Smooth muscle cell (in vitro differentiated cells): ENCODE results near the gene DCDC1. TPM values are rescaled to one million over a fixed set of nuclear protein-coding genes. Genes with fewer than 3 reads are reported as not detected.
A peak's percentile ranks its signal among the peaks of the same experiment; 100 is the strongest.

Experiments
- DNase-seq: peaks from one replicate; lab custom pipeline; 2025; ENCODE audit not compliant: unreplicated experiment; lab: John Stamatoyannopoulos, UW
- H2AFZ ChIP-seq: fragments of 200-600 bp; sonication (generic); 2 replicates; pipeline ENCODE4 v1.6.0; 2016; ENCODE audit warnings: antibody characterized with exemption, low read depth, mild to moderate bottlenecking
- H3F3A ChIP-seq: fragments of 200-600 bp; sonication (generic); 2 replicates; pipeline ENCODE4 v1.6.0; 2017; ENCODE audit warnings: antibody characterized with exemption, low read depth
- H3K27ac ChIP-seq: fragments of 200-600 bp; sonication (generic); 2 replicates; pipeline ENCODE4 v1.5.1; 2016; ENCODE audit warnings: low read depth, mild to moderate bottlenecking
- H3K27me3 ChIP-seq: fragments of 200-600 bp; sonication (generic); 2 replicates; pipeline ENCODE4 v1.6.1; 2016; ENCODE audit warnings: low read depth, mild to moderate bottlenecking
- H3K36me3 ChIP-seq: fragments of 200-600 bp; sonication (generic); 2 replicates; pipeline ENCODE4 v1.5.1; 2016; ENCODE audit warnings: low read depth
- H3K4me1 ChIP-seq: fragments of 200-600 bp; sonication (generic); 2 replicates; pipeline ENCODE4 v1.5.1; 2016; ENCODE audit warnings: low read depth
- H3K4me2 ChIP-seq: fragments of 200-600 bp; sonication (generic); 2 replicates; pipeline ENCODE4 v1.6.0; 2016; ENCODE audit warnings: mild to moderate bottlenecking
- H3K4me3 ChIP-seq: fragments of 200-600 bp; sonication (generic); 2 replicates; pipeline ENCODE4 v1.5.1; 2016; ENCODE audit warnings: mild to moderate bottlenecking
- H3K79me2 ChIP-seq: fragments of 200-600 bp; sonication (generic); 2 replicates; pipeline ENCODE4 v1.6.0; 2016; ENCODE audit warnings: low read depth, mild to moderate bottlenecking
- H3K9ac ChIP-seq: fragments of 200-600 bp; sonication (generic); 2 replicates; pipeline ENCODE4 v1.6.0; 2016; ENCODE audit warnings: low read depth
- H3K9me3 ChIP-seq: fragments of 200-600 bp; sonication (generic); replicated peaks from 2 replicates; pipeline ENCODE4 v1.5.1; 2016; ENCODE audit warnings: low read depth
- H4K20me1 ChIP-seq: fragments of 200-600 bp; sonication (generic); 2 replicates; pipeline ENCODE4 v1.6.0; 2016; ENCODE audit warnings: low read depth
- WGBS: methylation state at CpG from one replicate; pipeline ENCODE4 v1.1.7; 2016; ENCODE audit warnings: low lambda C conversion rate; 5-methylcytosine and 5-hydroxymethylcytosine counted together
- polyA plus RNA-seq: library from polyadenylated mRNA; unstranded; fragments of >200 nt; fragmentation: Nextera tagmentation; extraction: Ambion mirVana; gene quantifications from 2 replicates; pipeline ENCODE4 v1.2.1, GENCODE V29; 2016
- total RNA-seq: library from RNA; depleted of rRNA; stranded (reverse); fragments of >200 nt; gene quantifications from 2 replicates; pipeline ENCODE4 v1.2.3, GENCODE V29; 2014
- TF ChIP-seq, protein P1 (sequence below): fragments of 200-600 bp; sonication (generic); IDR thresholded peaks from 2 replicates; pipeline ENCODE4 v1.5.1; 2017; ENCODE audit warnings: borderline replicate concordance, mild to moderate bottlenecking, antibody characterized with exemption; ENCODE audit not compliant: insufficient read depth, poor library complexity, severe bottlenecking

Gene DCDC1
- total and polyA plus RNA-seq, 2 experiments from 2014 or later, result 0.39 to 0.45 TPM

GRCh38 chr11:30921811-30922210, 447.7 kb downstream of the DCDC1 start:
- no peak overlapping the region for H3K4me2 ChIP-seq
- no peaks in the 10 kb centered on the region for H3K27me3 ChIP-seq
- H4K20me1 ChIP-seq, result no peaks in the 10 kb centered on the region
- no peaks in the 10 kb centered on the region for H3K9me3 ChIP-seq
- no peaks in the 10 kb centered on the region for H3K36me3 ChIP-seq
- H3K27ac ChIP-seq, result no peak overlapping the region
- H3K79me2 ChIP-seq, result no peaks in the 10 kb centered on the region
- TF ChIP-seq, protein P1, sequence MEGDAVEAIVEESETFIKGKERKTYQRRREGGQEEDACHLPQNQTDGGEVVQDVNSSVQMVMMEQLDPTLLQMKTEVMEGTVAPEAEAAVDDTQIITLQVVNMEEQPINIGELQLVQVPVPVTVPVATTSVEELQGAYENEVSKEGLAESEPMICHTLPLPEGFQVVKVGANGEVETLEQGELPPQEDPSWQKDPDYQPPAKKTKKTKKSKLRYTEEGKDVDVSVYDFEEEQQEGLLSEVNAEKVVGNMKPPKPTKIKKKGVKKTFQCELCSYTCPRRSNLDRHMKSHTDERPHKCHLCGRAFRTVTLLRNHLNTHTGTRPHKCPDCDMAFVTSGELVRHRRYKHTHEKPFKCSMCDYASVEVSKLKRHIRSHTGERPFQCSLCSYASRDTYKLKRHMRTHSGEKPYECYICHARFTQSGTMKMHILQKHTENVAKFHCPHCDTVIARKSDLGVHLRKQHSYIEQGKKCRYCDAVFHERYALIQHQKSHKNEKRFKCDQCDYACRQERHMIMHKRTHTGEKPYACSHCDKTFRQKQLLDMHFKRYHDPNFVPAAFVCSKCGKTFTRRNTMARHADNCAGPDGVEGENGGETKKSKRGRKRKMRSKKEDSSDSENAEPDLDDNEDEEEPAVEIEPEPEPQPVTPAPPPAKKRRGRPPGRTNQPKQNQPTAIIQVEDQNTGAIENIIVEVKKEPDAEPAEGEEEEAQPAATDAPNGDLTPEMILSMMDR, result no peak
- H3K4me3 ChIP-seq, result no peak overlapping the region
- no peaks in the 10 kb centered on the region for H3K4me1 ChIP-seq
- no peak for DNase-seq
- 42% methylated on average over 3 of the region's 3 CpGs for WGBS
- peak overlapping the region; percentile 41 for H2AFZ ChIP-seq
- H3K9ac ChIP-seq, result no peak overlapping the region
- H3F3A ChIP-seq, result no peaks in the 10 kb centered on the region

DNA sequence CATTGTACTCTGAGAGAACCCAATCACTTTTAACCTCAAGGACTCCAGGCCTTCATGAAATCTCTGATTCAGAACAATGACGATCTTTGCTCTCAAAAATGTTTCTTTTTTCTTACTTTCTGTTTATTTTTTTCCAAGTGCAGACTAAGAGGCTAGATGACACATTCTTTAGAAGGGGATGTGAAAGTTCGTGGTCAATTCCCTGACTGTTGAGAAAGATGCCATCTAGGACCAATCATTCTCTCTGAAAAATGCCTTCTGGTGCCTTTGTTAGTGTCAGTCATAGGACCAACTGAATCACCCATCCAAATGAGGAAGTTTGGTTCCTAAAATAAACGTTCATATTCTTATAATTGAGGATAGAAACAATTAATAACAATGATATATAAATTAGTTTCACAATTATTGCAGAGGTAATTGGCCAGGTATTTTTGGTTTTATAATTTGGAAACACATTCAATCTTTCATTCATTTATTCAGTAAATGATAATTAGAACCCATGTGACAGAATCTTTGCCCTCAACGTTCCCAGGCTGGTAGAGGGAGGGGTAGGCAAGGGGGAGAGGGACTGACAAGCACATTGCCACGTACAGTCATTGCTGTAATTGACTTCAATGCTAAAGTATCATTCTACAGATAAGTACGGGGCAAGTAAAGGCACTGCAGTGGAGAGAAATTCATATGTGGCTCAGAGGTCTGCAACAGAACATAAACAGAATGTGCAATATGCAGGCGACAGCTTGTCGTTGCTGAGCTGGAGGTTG, 450.0 kb downstream of the DCDC1 start:
- Histone ChIP-seq H4K20me1 (no peaks in the 10 kb centered on the region), H3K4me1 (no peaks in the 10 kb centered on the region), H3K27ac (no peak overlapping the region), H3K4me3 (no peak overlapping the region), H3F3A (no peaks in the 10 kb centered on the region), H3K9ac (no peak overlapping the region), H3K9me3 (no peaks in the 10 kb centered on the region), H3K36me3 (no peaks in the 10 kb centered on the region), H3K4me2 (no peak overlapping the region), H3K27me3 (peaks cover 5% of the 10 kb centered on the region), H3K79me2 (no peaks in the 10 kb centered on the region), H2AFZ (peak overlapping the region; percentile 48)
- TF ChIP-seq, protein P1, result no peak
- WGBS, result 48% methylated on average over 8 of the region's 8 CpGs
- DNase-seq, result no peak

DNA sequence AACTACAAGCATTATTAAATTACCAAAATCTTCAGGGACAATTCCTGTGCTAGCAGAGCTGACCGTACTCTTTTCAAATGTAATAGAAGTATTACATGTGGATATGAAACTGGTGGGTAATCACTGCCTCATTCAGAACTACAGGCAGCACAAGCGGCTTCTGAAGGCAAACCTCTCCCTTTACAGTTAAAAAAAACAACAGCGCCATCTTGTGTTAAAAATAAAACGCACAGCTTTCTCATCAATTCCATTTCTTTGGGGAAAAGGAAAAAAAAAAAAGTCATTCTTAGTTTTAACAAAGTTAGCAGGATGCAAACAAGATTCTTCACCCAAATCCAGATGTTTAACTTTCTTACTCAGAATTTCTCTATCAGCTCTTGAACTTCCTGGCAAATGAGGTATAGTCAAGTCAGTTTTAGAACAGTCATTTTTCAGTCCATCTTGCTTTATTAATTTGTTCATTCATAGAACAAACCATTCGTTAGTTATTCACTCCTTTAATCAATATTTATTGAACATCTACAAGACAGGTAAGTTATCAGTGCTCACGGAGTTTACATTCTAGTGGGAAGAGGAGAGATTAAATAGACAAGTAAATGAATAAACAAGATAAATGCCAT, 451.6 kb downstream of the DCDC1 start:
- H3F3A ChIP-seq, result no peaks in the 10 kb centered on the region
- TF ChIP-seq, protein P1, result peak; percentile 72
- H3K36me3 ChIP-seq, result no peaks in the 10 kb centered on the region
- H4K20me1 ChIP-seq, result no peaks in the 10 kb centered on the region
- H3K9me3 ChIP-seq, result no peaks in the 10 kb centered on the region
- no peak overlapping the region for H2AFZ ChIP-seq
- H3K4me1 ChIP-seq, result no peaks in the 10 kb centered on the region
- no peak for DNase-seq
- 18% methylated on average over 6 of the region's 6 CpGs for WGBS
- no peak overlapping the region for H3K4me3 ChIP-seq
- H3K27ac ChIP-seq, result no peak overlapping the region
- H3K79me2 ChIP-seq, result no peaks in the 10 kb centered on the region
- no peak overlapping the region for H3K9ac ChIP-seq
- H3K27me3 ChIP-seq, result peaks cover 5% of the 10 kb centered on the region
- no peak overlapping the region for H3K4me2 ChIP-seq
